Natural killer cell treated with Interleukin-12 subunit alpha and Interleukin-12 subunit beta and Interleukin-15 and Interleukin-18, amount 100 ng/mL, for 72 hours (primary cell): ENCODE measurements around the gene PHF23. TPM values are rescaled to one million over a fixed set of nuclear protein-coding genes. Genes with fewer than 3 reads are reported as not detected.

Experiments used
- ATAC-seq, 2 donors: fragments of 150-1000 bp; cut with Tn5 transposase in 1 of 2; sonication (Bioruptor Pico), chemical (Tn5 transposase) in 1 of 2; 2 replicates each; pipeline ENCODE4 v1.10.0; 2021
- DNase-seq: peaks from one replicate; pipeline ENCODE4 v3.0.0; 2022; ENCODE audit warnings: low spot score
- H3K27ac Mint-ChIP-seq, 2 donors: 1 replicate in 1 of 2; 2 replicates in 1 of 2; pipeline ENCODE4 v1.8.0; 2022; ENCODE audit warnings: mixed read lengths in 2 of 2, mild to moderate bottlenecking in 1 of 2, moderate library complexity in 1 of 2
- H3K27me3 Mint-ChIP-seq, 2 donors: 1 replicate in 1 of 2; 2 replicates in 1 of 2; pipeline ENCODE4 v1.8.0; 2022; ENCODE audit warnings: mixed read lengths in 2 of 2
- H3K36me3 Mint-ChIP-seq: one replicate; pipeline ENCODE4 v1.8.0; 2022; ENCODE audit warnings: mixed read lengths
- H3K4me1 Mint-ChIP-seq, 2 donors: 1 replicate in 1 of 2; 2 replicates in 1 of 2; pipeline ENCODE4 v1.8.0; 2022; ENCODE audit warnings: low read depth in 2 of 2, mixed read lengths in 2 of 2, mild to moderate bottlenecking in 1 of 2
- H3K4me3 Mint-ChIP-seq: one replicate; pipeline ENCODE4 v1.8.0; 2022; ENCODE audit warnings: mixed read lengths
- H3K9me3 Mint-ChIP-seq: 2 replicates; pipeline ENCODE4 v1.8.0; 2022; ENCODE audit warnings: mixed read lengths
- total RNA-seq, 2 donors: library from RNA; stranded (reverse); gene quantifications; one replicate each; pipeline ENCODE4 v1.2.3, GENCODE V29; 2022

The PHF23 gene
- total RNA-seq, 2 donors from 2014 or later = 40.1 to 55.2 TPM

- ATAC-seq (peak; percentile 92 to 93), DNase-seq (peak; percentile 93)
- Mint-ChIP-seq H3K36me3 (no peaks in the 10 kb centered on the region), H3K27me3 (no peaks in the 10 kb centered on the region), H3K4me1 (peaks cover 28 to 33% of the 10 kb centered on the region in 2 donors), H3K27ac (peak overlapping the region; percentile 81 to 85), H3K9me3 (no peaks in the 10 kb centered on the region), H3K4me3 (peak overlapping the region; percentile 87)
These were observed 34.3 kb downstream of the PHF23 start for GRCh38 chr17:7204828-7205461.

GRCh38 chr17:7204336-7204735 lies 34.9 kb downstream of the PHF23 start:
- Mint-ChIP-seq H3K27ac (peak overlapping the region; percentile 81 to 85), H3K36me3 (no peaks in the 10 kb centered on the region), H3K27me3 (no peaks in the 10 kb centered on the region), H3K4me1 (peaks cover 28 to 33% of the 10 kb centered on the region in 2 donors), H3K9me3 (no peaks in the 10 kb centered on the region), H3K4me3 (peak overlapping the region; percentile 87)
- ATAC-seq (peak in 1 of 2 donors; percentile 41), DNase-seq (no peak)

- no peaks in the 10 kb centered on the region for H3K36me3 Mint-ChIP-seq
- DNase-seq = no peak
- H3K27me3 Mint-ChIP-seq = no peaks in the 10 kb centered on the region
- no peak for ATAC-seq
- peak overlapping the region; percentile 81 to 85 for H3K27ac Mint-ChIP-seq
- peak overlapping the region; percentile 87 for H3K4me3 Mint-ChIP-seq
- peaks cover 28 to 33% of the 10 kb centered on the region in 2 donors for H3K4me1 Mint-ChIP-seq
- H3K9me3 Mint-ChIP-seq = no peaks in the 10 kb centered on the region
These were observed 35.9 kb downstream of the PHF23 start for GRCh38 chr17:7203391-7203790.

GRCh38 chr17:7196651-7197401 lies 42.4 kb downstream of the PHF23 start:
- no peaks in the 10 kb centered on the region for H3K27me3 Mint-ChIP-seq
- no peak for DNase-seq
- no peak overlapping the region for H3K4me3 Mint-ChIP-seq
- H3K27ac Mint-ChIP-seq = no peak overlapping the region
- H3K36me3 Mint-ChIP-seq = no peaks in the 10 kb centered on the region
- peak in 1 of 2 donors; percentile 34 for ATAC-seq
- no peaks in the 10 kb centered on the region for H3K9me3 Mint-ChIP-seq
- H3K4me1 Mint-ChIP-seq = no peaks in the 10 kb centered on the region

GRCh38 chr17:7195971-7196370 lies 43.3 kb downstream of the PHF23 start:
- Mint-ChIP-seq H3K4me1 (no peaks in the 10 kb centered on the region), H3K27ac (no peak overlapping the region), H3K27me3 (no peaks in the 10 kb centered on the region), H3K36me3 (no peaks in the 10 kb centered on the region), H3K9me3 (no peaks in the 10 kb centered on the region), H3K4me3 (no peak overlapping the region)
- no peak for ATAC-seq
- no peak for DNase-seq

- Mint-ChIP-seq H3K27me3 (no peaks in the 10 kb centered on the region), H3K9me3 (no peaks in the 10 kb centered on the region)
These were observed 46.9 kb downstream of the PHF23 start for GRCh38 chr17:7192271-7192937.

GRCh38 chr17:7191571-7192270 lies 47.5 kb downstream of the PHF23 start:
- Mint-ChIP-seq H3K4me3 (no peak overlapping the region), H3K4me1 (peaks cover 0 to under 1% of the 10 kb centered on the region in 2 donors), H3K27me3 (no peaks in the 10 kb centered on the region), H3K9me3 (no peaks in the 10 kb centered on the region), H3K27ac (no peak overlapping the region), H3K36me3 (no peaks in the 10 kb centered on the region)
- ATAC-seq = peak in 1 of 2 donors; percentile 41
- DNase-seq = no peak

More at GRCh38 chr17:7192271-7192937, 46.9 kb downstream of the PHF23 start:
- ATAC-seq (no peak), DNase-seq (no peak)
- Mint-ChIP-seq H3K27ac (no peak overlapping the region), H3K4me3 (no peak overlapping the region), H3K36me3 (no peaks in the 10 kb centered on the region), H3K4me1 (no peaks in the 10 kb centered on the region)

GRCh38 chr17:7191069-7191468 lies 48.2 kb downstream of the PHF23 start:
- H3K27me3 Mint-ChIP-seq = no peaks in the 10 kb centered on the region
- H3K4me3 Mint-ChIP-seq = no peak overlapping the region
- peaks cover 0 to 7% of the 10 kb centered on the region in 2 donors for H3K4me1 Mint-ChIP-seq
- no peak for DNase-seq
- no peak for ATAC-seq
- no peaks in the 10 kb centered on the region for H3K9me3 Mint-ChIP-seq
- H3K27ac Mint-ChIP-seq = no peak overlapping the region
- no peaks in the 10 kb centered on the region for H3K36me3 Mint-ChIP-seq

GRCh38 chr17:7190276-7190917 lies 48.9 kb downstream of the PHF23 start:
- Mint-ChIP-seq H3K36me3 (no peaks in the 10 kb centered on the region), H3K27ac (no peak overlapping the region), H3K4me1 (peaks cover 0 to 7% of the 10 kb centered on the region in 2 donors), H3K9me3 (no peaks in the 10 kb centered on the region), H3K27me3 (no peaks in the 10 kb centered on the region), H3K4me3 (no peak overlapping the region)
- ATAC-seq (no peak), DNase-seq (no peak)

GRCh38 chr17:7186241-7186640 lies 53.0 kb downstream of the PHF23 start:
- Mint-ChIP-seq H3K27ac (no peak overlapping the region), H3K4me3 (no peak overlapping the region), H3K4me1 (peaks cover 0 to 7% of the 10 kb centered on the region in 2 donors), H3K9me3 (no peaks in the 10 kb centered on the region), H3K27me3 (no peaks in the 10 kb centered on the region), H3K36me3 (no peaks in the 10 kb centered on the region)
- DNase-seq = no peak
- peak in 1 of 2 donors; percentile 29 for ATAC-seq

Other genes starting within 250 kb of the PHF23 start
- not detected for gene ALOX12, start 243.4 kb downstream of the PHF23 start, total RNA-seq
- 100 to 1,000 TPM; 206 to 224 TPM for gene RNASEK, start 226.8 kb downstream of the PHF23 start, total RNA-seq
- gene BCL6B, start 216.4 kb downstream of the PHF23 start, total RNA-seq = 1 to 10 TPM in 1 of 2 donors, under 1 TPM in 1; 0.73 to 1.1 TPM
- 10 to 100 TPM; 11.7 to 19.1 TPM for gene SLC16A13, start 203.4 kb downstream of the PHF23 start, total RNA-seq
- gene SLC16A11, start 195.4 kb downstream of the PHF23 start, total RNA-seq = 1 to 10 TPM; 1.2 to 1.7 TPM
- not detected for gene CLEC10A, start 159.2 kb downstream of the PHF23 start, total RNA-seq
- gene ASGR2, start 124.6 kb downstream of the PHF23 start, total RNA-seq = under 1 TPM in 1 of 2 donors, not detected in 1; 0.33 TPM
- under 1 TPM in 1 of 2 donors, not detected in 1; 0.95 TPM for gene ASGR1, start 60.1 kb downstream of the PHF23 start, total RNA-seq
- gene DLG4, start 19.6 kb downstream of the PHF23 start, total RNA-seq = 1 to 10 TPM; 3.3 to 8.3 TPM
- gene ACADVL, start 19.5 kb downstream of the PHF23 start, total RNA-seq = 100 to 1,000 TPM; 651 to 710 TPM
- 10 to 100 TPM; 35.1 to 61.6 TPM for gene DVL2, start 4.9 kb downstream of the PHF23 start, total RNA-seq
- 100 to 1,000 TPM; 197 to 277 TPM for gene GABARAP, start 3.0 kb upstream of the PHF23 start, total RNA-seq
- 100 to 1,000 TPM; 145 to 165 TPM for gene CTDNEP1, start 12.3 kb upstream of the PHF23 start, total RNA-seq
- gene ELP5, start 12.8 kb upstream of the PHF23 start, total RNA-seq = 10 to 100 TPM; 43.5 to 70.5 TPM
- 1 to 10 TPM in 1 of 2 donors, under 1 TPM in 1; 0.73 to 1.1 TPM for gene CLDN7, start 23.0 kb upstream of the PHF23 start, total RNA-seq
- under 1 TPM in 1 of 2 donors, not detected in 1; 0.50 TPM for gene SLC2A4, start 42.3 kb upstream of the PHF23 start, total RNA-seq
- gene YBX2, start 55.2 kb upstream of the PHF23 start, total RNA-seq = not detected
- gene EIF5A, start 68.2 kb upstream of the PHF23 start, total RNA-seq = 1,000 to 10,000 TPM in 1 of 2 donors, 100 to 1,000 TPM in 1; 953 to 1,345 TPM
- 10 to 100 TPM; 58.1 to 87.0 TPM for gene GPS2, start 75.9 kb upstream of the PHF23 start, total RNA-seq
- gene NEURL4, start 89.9 kb upstream of the PHF23 start, total RNA-seq = 10 to 100 TPM; 37.6 to 76.7 TPM
- 100 to 1,000 TPM; 240 to 419 TPM for gene ACAP1, start 97.1 kb upstream of the PHF23 start, total RNA-seq
- 10 to 100 TPM in 1 of 2 donors, 1 to 10 TPM in 1; 6.7 to 13.0 TPM for gene KCTD11, start 112.7 kb upstream of the PHF23 start, total RNA-seq
- not detected for gene TMEM95, start 115.7 kb upstream of the PHF23 start, total RNA-seq
- gene TNK1, start 141.6 kb upstream of the PHF23 start, total RNA-seq = under 1 TPM in 1 of 2 donors, not detected in 1; 0.36 TPM
- gene PLSCR3, start 155.1 kb upstream of the PHF23 start, total RNA-seq = 10 to 100 TPM; 32.2 to 48.4 TPM
- 10 to 100 TPM; 40.1 to 51.1 TPM for gene TMEM256, start 164.6 kb upstream of the PHF23 start, total RNA-seq
- gene NLGN2, start 168.4 kb upstream of the PHF23 start, total RNA-seq = 1 to 10 TPM; 2.3 to 7.7 TPM
- gene SPEM1, start 180.9 kb upstream of the PHF23 start, total RNA-seq = not detected
- not detected for gene SPEM2, start 186.2 kb upstream of the PHF23 start, total RNA-seq
- not detected for gene SPEM3, start 189.4 kb upstream of the PHF23 start, total RNA-seq
- 10 to 100 TPM; 11.2 to 14.2 TPM for gene TMEM102, start 196.0 kb upstream of the PHF23 start, total RNA-seq
- 1 to 10 TPM; 1.9 to 4.5 TPM for gene FGF11, start 200.1 kb upstream of the PHF23 start, total RNA-seq
- 10 to 100 TPM; 10.4 to 13.7 TPM for gene CHRNB1, start 205.6 kb upstream of the PHF23 start, total RNA-seq
- 10 to 100 TPM; 19.7 to 26.1 TPM for gene ZBTB4, start 240.2 kb upstream of the PHF23 start, total RNA-seq
- not detected for gene SLC35G6, start 242.0 kb upstream of the PHF23 start, total RNA-seq
- gene POLR2A, start 244.9 kb upstream of the PHF23 start, total RNA-seq = 100 to 1,000 TPM; 212 to 283 TPM